ENCODE data around the gene KRTAP4-16.
"Not testable (repeated sequence)": the region's sequence is repeated elsewhere in the genome, so short reads cannot be mapped to it uniquely, and the experiment has no call there.

KRTAP4-16 gene

GRCh38 chr17:41061964-41062363, 40.0 kb downstream of the KRTAP4-16 start:
- DNase-seq (ENCODE audit: insufficient read length, low spot score), result no peak
- FAIRE-seq, result no peak
- no peak for TF ChIP-seq CTCF (IDR thresholded peaks at IDR 0.05; ENCODE audit: insufficient read depth, missing control alignments)

- FAIRE-seq, result no peak
- TF ChIP-seq CTCF (IDR thresholded peaks at IDR 0.05; ENCODE audit: insufficient read depth, missing control alignments), result no peak
- no peak for DNase-seq (ENCODE audit: insufficient read length, low spot score)
Observed at GRCh38 chr17:41060052-41060604, 41.9 kb downstream of the KRTAP4-16 start, which contains the start of gene KRTAP2-3. Gene KRTAP2-3, minus strand, starts transcription at chr17:41060114. Its CDS starts 64 bp downstream, at chr17:41060050.

- not testable (repeated sequence) for DNase-seq (ENCODE audit: insufficient read length, low spot score); FAIRE-seq
Observed at GRCh38 chr17:41059276-41060051, 42.5 kb downstream of the KRTAP4-16 start.

- TF ChIP-seq CTCF (IDR thresholded peaks at IDR 0.05; ENCODE audit: insufficient read depth, missing control alignments), result no peak
- DNase-seq (ENCODE audit: insufficient read length, low spot score) (no peak), FAIRE-seq (no peak)
Observed at GRCh38 chr17:41058741-41059140, 43.3 kb downstream of the KRTAP4-16 start.

GRCh38 chr17:41057547-41057946, 44.5 kb downstream of the KRTAP4-16 start:
- no peak for TF ChIP-seq CTCF (IDR thresholded peaks at IDR 0.05; ENCODE audit: insufficient read depth, missing control alignments)
- FAIRE-seq, result no peak
- DNase-seq (ENCODE audit: insufficient read length, low spot score), result no peak

GRCh38 chr17:41055130-41055529, 46.9 kb downstream of the KRTAP4-16 start, which contains the start of gene KRTAP2-2:
Gene KRTAP2-2, minus strand, starts transcription at chr17:41055230. Its CDS starts 19 bp downstream, at chr17:41055211.
- not testable (repeated sequence) for DNase-seq (ENCODE audit: insufficient read length, low spot score); FAIRE-seq

- not testable (repeated sequence) for FAIRE-seq; DNase-seq (ENCODE audit: insufficient read length, low spot score)
Observed at GRCh38 chr17:41054556-41054955, 47.5 kb downstream of the KRTAP4-16 start.

- FAIRE-seq (no peak), DNase-seq (ENCODE audit: insufficient read length, low spot score) (no peak)
- TF ChIP-seq CTCF (IDR thresholded peaks at IDR 0.05; ENCODE audit: insufficient read depth, missing control alignments), result no peak
Observed at GRCh38 chr17:41054025-41054424, 48.0 kb downstream of the KRTAP4-16 start.
